Upper lobe of left lung (tissue), 6 donors: Measurements from ENCODE around the gene TMED4. TPM values are rescaled to one million over a fixed set of nuclear protein-coding genes. Genes with fewer than 3 reads are reported as not detected.

Experiments
- ATAC-seq, 2 donors: fragments of 200-7000 bp; cut with Tn5 transposase; one replicate each; pipeline ENCODE4 v1.9.1; 2022; ENCODE audit warnings: mild to moderate bottlenecking in 2 of 2, moderate library complexity in 2 of 2; ENCODE audit not compliant: low FRiP score in 2 of 2
- DNase-seq, 2 donors: peaks; one replicate each; pipeline ENCODE4 v3.0.0-alpha.2; 2019 to 2020
- H3K27ac ChIP-seq, 4 donors: fragments of 200-600 bp; sonication (generic); one replicate each; pipeline ENCODE4 v1.5.1; 2016 to 2019
- H3K27me3 ChIP-seq, 4 donors: fragments of 200-600 bp; sonication (generic); one replicate each; pipeline ENCODE4 v1.5.1; 2017 to 2019
- H3K36me3 ChIP-seq, 4 donors: fragments of 200-600 bp; sonication (generic); one replicate each; pipeline ENCODE4 v1.5.1; 2016 to 2019
- H3K4me1 ChIP-seq, 4 donors: fragments of 200-600 bp; sonication (generic); one replicate each; pipeline ENCODE4 v1.5.1; 2018 to 2019
- H3K4me3 ChIP-seq, 4 donors: fragments of 200-600 bp; sonication (generic); one replicate each; pipeline ENCODE4 v1.5.1; 2017 to 2019; ENCODE audit warnings: mild to moderate bottlenecking in 2 of 4, moderate library complexity in 1 of 4
- H3K9me3 ChIP-seq, 4 donors: fragments of 200-600 bp; sonication (generic); one replicate each; pipeline ENCODE4 v1.5.1; 2018 to 2019
- CTCF ChIP-seq, 6 experiments: fragments of 450-650 bp in 4 of 6; fragments of 200-600 bp in 2 of 6; sonication (generic) in 2 of 6; IDR thresholded peaks; one replicate each; pipeline ENCODE4 v1.5.1; 2016 to 2019; ENCODE audit warnings: antibody characterized with exemption in 6 of 6
- EP300 ChIP-seq, 4 donors: sonication (generic); formaldehyde crosslinking; IDR thresholded peaks; one replicate each; pipeline ENCODE4 v1.5.1; 2017; ENCODE audit warnings: antibody characterized with exemption in 4 of 4, control low read depth in 2 of 4
- POLR2A ChIP-seq, 4 donors: fragments of 450-650 bp; IDR thresholded peaks; one replicate each; pipeline ENCODE4 v1.5.1; 2016 to 2017; ENCODE audit warnings: antibody characterized with exemption in 4 of 4, mild to moderate bottlenecking in 2 of 4
- POLR2AphosphoS5 ChIP-seq, 2 donors: sonication (generic); formaldehyde crosslinking; IDR thresholded peaks; one replicate each; pipeline ENCODE4 v1.5.1; 2017; ENCODE audit warnings: antibody characterized with exemption in 2 of 2
- WGBS, 2 donors: methylation state at CpG; one replicate each; pipeline ENCODE4 v1.1.5; 2017 to 2018; 5-methylcytosine and 5-hydroxymethylcytosine counted together
- total RNA-seq, 6 donors: library from RNA; depleted of rRNA in 4 of 6; stranded (reverse); fragments of >200 nt in 4 of 6; gene quantifications; one replicate each; pipeline versions ENCODE4 v1.1.0 to v1.2.1, GENCODE V29; 2016 to 2021
- donor health status: DM: no; HTN: no; CAD: no; lungs with moderate emphysema.
- donor health status: DM: no; HTN: yes; CAD: no; lungs with severe emphysema.

Gene TMED4
- total RNA-seq, 6 donors from 2014 or later = 78.8 to 205 (median 126) TPM

GRCh38 chr7:44537442-44537841 lies 44.6 kb downstream of the TMED4 start:
- Histone ChIP-seq H3K27me3 (no peaks in the 10 kb centered on the region), H3K4me3 (no peak overlapping the region), H3K4me1 (no peaks in the 10 kb centered on the region), H3K9me3 (no peaks in the 10 kb centered on the region), H3K27ac (no peak overlapping the region), H3K36me3 (no peaks in the 10 kb centered on the region)
- 88 to 92% methylated on average over 4 to 6 of the region's 6 CpGs for WGBS, 2 donors
- DNase-seq = no peak
- ATAC-seq = no peak
- TF ChIP-seq POLR2AphosphoS5 (IDR thresholded peaks at IDR 0.05) (no peak), CTCF (IDR thresholded peaks at IDR 0.05) (no peak), EP300 (IDR thresholded peaks at IDR 0.05) (no peak), POLR2A (IDR thresholded peaks at IDR 0.05) (no peak)

- no peaks in the 10 kb centered on the region for H3K36me3 ChIP-seq
- no peak overlapping the region for H3K27ac ChIP-seq
- WGBS, 2 donors = 77 to 87% methylated on average over 5 to 9 of the region's 10 CpGs
- no peaks in the 10 kb centered on the region for H3K27me3 ChIP-seq
- no peak overlapping the region for H3K4me3 ChIP-seq
- TF ChIP-seq CTCF (IDR thresholded peaks at IDR 0.05) = no peak
- TF ChIP-seq EP300 (IDR thresholded peaks at IDR 0.05) = no peak
- TF ChIP-seq POLR2AphosphoS5 (IDR thresholded peaks at IDR 0.05) = no peak
- TF ChIP-seq POLR2A (IDR thresholded peaks at IDR 0.05) = no peak
- DNase-seq (no peak), ATAC-seq (no peak)
- H3K9me3 ChIP-seq = no peaks in the 10 kb centered on the region
- H3K4me1 ChIP-seq = no peaks in the 10 kb centered on the region
Measured at GRCh38 chr7:44536090-44536489, 45.9 kb downstream of the TMED4 start.

DNA sequence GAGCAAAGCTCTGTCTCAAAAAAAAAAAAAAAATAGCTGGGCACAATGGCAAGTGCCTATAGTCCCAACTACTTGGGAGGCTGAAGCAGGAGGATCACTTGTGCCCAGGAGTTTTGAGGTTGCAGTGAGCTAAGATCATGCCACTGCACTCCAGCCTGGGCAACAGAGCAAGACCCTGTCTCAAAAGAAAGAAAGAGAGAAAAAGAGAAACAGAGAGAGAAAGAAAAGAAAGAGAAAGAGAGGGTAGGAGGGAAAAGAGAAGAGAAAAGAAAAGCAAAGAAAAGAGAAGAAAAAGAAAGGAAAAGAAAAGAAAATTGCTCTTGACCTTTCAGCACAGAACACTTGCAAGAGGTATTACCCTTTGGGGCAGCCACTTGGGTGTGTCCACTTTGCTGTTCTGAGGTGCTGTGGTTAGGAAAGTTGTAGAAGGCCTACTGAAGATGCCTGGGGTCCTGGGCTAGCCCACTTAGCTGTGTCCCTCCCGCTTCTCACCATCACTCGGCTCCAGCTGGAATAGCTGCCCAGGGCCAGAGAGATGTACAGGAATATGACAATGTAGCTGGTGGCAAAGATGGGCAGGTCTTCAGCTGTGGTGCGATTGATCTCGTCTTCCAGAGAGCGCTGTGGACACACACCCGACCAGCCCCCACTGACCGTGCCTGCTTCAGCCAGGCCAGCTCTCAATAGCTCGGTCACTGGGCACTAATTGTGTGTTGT lies 46.5 kb downstream of the TMED4 start:
- Histone ChIP-seq H3K27ac (no peak overlapping the region), H3K36me3 (no peaks in the 10 kb centered on the region), H3K4me3 (no peak overlapping the region), H3K9me3 (no peaks in the 10 kb centered on the region), H3K27me3 (no peaks in the 10 kb centered on the region), H3K4me1 (no peaks in the 10 kb centered on the region)
- TF ChIP-seq CTCF (IDR thresholded peaks at IDR 0.05) = no peak
- no peak for TF ChIP-seq POLR2AphosphoS5 (IDR thresholded peaks at IDR 0.05)
- ATAC-seq (no peak), DNase-seq (no peak)
- 86 to 93% methylated on average over 4 to 8 of the region's 8 CpGs for WGBS, 2 donors

DNA sequence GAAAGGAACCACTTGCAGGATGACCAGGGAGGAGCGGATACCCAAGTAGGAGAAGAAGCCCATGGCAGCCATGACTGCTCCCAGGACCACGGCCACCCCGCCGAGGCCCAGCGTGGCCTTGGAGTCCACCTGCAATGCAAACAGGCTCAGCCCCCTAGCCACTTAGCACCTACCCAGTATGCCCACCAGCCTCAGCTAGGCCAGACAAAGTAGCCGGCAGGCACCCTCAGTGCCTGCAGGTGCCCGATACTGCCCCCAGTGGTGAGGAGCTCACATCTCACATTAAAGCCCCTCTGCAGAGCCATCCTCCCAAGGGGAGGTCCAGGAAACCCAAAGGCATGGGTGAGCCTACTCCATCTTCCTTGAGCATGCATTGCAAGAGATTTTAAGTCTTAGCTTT lies 47.5 kb downstream of the TMED4 start:
- no peak overlapping the region for H3K27ac ChIP-seq
- 64 to 80% methylated on average over 3 to 7 of the region's 7 CpGs for WGBS, 2 donors
- H3K4me1 ChIP-seq = no peaks in the 10 kb centered on the region
- peak in 1 of 2 donors; percentile 63 for DNase-seq
- no peaks in the 10 kb centered on the region for H3K27me3 ChIP-seq
- peak in 1 of 2 donors; percentile 54 for ATAC-seq
- no peaks in the 10 kb centered on the region for H3K36me3 ChIP-seq
- no peaks in the 10 kb centered on the region for H3K9me3 ChIP-seq
- TF ChIP-seq POLR2AphosphoS5 (IDR thresholded peaks at IDR 0.05) (no peak), EP300 (IDR thresholded peaks at IDR 0.05) (no peak), POLR2A (IDR thresholded peaks at IDR 0.05) (no peak), CTCF (IDR thresholded peaks at IDR 0.05) (peak in 4 of 6 experiments; percentile 22 to 55 (median 37))
- H3K4me3 ChIP-seq = no peak overlapping the region

DNA sequence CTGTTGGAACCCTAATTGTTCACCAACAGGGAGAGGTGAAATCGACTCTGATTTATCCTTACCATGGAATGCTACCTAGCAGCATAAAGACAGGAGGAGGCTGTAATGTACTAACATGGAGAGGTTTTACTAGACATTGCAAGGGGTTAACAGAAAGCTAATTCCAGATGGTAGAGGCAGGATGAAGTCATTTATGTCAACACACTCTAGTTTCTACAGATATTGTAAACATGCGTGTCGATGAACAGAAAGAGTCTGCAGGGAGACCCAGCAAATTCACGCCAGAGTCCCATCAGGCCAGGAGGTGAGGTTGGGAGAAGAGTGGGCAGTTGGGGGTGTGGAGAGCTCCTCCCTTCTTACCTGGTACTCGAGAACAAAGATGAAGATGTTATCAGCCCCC lies 47.9 kb downstream of the TMED4 start:
- Histone ChIP-seq H3K27me3 (no peaks in the 10 kb centered on the region), H3K9me3 (no peaks in the 10 kb centered on the region), H3K27ac (no peak overlapping the region), H3K4me1 (no peaks in the 10 kb centered on the region), H3K36me3 (no peaks in the 10 kb centered on the region), H3K4me3 (no peak overlapping the region)
- TF ChIP-seq POLR2A (IDR thresholded peaks at IDR 0.05) = no peak
- no peak for TF ChIP-seq CTCF (IDR thresholded peaks at IDR 0.05)
- TF ChIP-seq POLR2AphosphoS5 (IDR thresholded peaks at IDR 0.05) = no peak
- TF ChIP-seq EP300 (IDR thresholded peaks at IDR 0.05) = no peak
- ATAC-seq (no peak), DNase-seq (no peak)
- 57 to 61% methylated on average over 5 of the region's 5 CpGs for WGBS, 2 donors
